ENCODE data around the gene DDI2.

DNA sequence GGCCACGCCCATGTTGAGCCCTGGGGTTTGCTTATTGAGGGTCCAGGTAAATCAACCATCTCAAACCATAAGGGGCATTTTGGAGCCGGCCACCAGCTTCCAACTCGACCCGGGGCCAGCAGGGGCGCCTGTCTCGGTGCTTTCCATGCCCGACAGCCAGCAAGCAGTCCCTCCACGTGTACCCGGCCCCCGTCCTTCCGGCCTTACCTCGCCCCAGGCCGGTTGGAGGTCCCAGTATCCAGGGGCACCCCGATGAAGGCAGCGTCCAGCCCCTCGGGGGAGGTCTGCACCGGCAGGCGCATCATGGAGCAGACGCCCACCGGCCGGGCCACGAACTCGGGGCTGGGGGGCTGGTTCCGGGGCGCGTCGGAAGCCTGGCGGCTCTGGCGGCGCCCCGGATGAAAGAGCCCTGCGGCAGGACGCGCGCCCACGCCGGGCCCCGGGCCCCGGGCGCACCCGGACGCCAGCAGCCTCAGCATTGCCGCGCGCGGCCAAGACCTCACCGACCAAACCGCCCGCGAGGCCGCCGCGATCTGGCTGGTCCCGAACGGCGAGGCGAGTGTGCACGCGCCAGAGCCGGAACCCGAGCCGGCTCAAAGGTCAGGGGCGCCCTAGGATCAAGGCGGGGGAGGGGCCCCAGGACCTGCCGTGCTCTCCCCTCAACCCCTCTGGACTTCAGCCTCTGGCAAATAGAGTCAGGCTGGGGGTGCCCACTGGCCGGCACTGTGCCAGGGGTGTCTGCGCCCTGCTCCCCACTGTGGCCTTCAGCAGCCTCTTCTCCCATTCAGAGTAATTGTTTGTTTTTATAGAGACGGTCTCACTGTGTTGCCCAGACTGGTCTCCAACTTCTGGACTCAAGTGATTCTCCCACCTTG lies 32.5 kb upstream of the DDI2 start, which contains the start of gene AGMAT:
- TF ChIP-seq CTCF (IDR thresholded peaks at IDR 0.05; ENCODE audit: low read depth, low read length, missing input control) (peak; percentile 26), JUND (IDR thresholded peaks at IDR 0.05) (no peak), GABPA (IDR thresholded peaks at IDR 0.05 in 1 of 2, conservative IDR thresholded peaks at IDR 0.05 in 1 of 2) (no peak), YY1 (IDR thresholded peaks at IDR 0.05) (peak; percentile 30), MAX (IDR thresholded peaks at IDR 0.05) (peak; percentile 33), HNF4G (IDR thresholded peaks at IDR 0.05) (peak; percentile 92)
- TF ChIP-seq, protein P1, sequence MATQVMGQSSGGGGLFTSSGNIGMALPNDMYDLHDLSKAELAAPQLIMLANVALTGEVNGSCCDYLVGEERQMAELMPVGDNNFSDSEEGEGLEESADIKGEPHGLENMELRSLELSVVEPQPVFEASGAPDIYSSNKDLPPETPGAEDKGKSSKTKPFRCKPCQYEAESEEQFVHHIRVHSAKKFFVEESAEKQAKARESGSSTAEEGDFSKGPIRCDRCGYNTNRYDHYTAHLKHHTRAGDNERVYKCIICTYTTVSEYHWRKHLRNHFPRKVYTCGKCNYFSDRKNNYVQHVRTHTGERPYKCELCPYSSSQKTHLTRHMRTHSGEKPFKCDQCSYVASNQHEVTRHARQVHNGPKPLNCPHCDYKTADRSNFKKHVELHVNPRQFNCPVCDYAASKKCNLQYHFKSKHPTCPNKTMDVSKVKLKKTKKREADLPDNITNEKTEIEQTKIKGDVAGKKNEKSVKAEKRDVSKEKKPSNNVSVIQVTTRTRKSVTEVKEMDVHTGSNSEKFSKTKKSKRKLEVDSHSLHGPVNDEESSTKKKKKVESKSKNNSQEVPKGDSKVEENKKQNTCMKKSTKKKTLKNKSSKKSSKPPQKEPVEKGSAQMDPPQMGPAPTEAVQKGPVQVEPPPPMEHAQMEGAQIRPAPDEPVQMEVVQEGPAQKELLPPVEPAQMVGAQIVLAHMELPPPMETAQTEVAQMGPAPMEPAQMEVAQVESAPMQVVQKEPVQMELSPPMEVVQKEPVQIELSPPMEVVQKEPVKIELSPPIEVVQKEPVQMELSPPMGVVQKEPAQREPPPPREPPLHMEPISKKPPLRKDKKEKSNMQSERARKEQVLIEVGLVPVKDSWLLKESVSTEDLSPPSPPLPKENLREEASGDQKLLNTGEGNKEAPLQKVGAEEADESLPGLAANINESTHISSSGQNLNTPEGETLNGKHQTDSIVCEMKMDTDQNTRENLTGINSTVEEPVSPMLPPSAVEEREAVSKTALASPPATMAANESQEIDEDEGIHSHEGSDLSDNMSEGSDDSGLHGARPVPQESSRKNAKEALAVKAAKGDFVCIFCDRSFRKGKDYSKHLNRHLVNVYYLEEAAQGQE (IDR thresholded peaks at IDR 0.05): peak; percentile 35
- TF ChIP-seq, protein P2, sequence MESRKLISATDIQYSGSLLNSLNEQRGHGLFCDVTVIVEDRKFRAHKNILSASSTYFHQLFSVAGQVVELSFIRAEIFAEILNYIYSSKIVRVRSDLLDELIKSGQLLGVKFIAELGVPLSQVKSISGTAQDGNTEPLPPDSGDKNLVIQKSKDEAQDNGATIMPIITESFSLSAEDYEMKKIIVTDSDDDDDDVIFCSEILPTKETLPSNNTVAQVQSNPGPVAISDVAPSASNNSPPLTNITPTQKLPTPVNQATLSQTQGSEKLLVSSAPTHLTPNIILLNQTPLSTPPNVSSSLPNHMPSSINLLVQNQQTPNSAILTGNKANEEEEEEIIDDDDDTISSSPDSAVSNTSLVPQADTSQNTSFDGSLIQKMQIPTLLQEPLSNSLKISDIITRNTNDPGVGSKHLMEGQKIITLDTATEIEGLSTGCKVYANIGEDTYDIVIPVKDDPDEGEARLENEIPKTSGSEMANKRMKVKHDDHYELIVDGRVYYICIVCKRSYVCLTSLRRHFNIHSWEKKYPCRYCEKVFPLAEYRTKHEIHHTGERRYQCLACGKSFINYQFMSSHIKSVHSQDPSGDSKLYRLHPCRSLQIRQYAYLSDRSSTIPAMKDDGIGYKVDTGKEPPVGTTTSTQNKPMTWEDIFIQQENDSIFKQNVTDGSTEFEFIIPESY (IDR thresholded peaks at IDR 0.05): no peak
